ENCODE measurements around the gene LIN52.

Gene LIN52

DNA sequence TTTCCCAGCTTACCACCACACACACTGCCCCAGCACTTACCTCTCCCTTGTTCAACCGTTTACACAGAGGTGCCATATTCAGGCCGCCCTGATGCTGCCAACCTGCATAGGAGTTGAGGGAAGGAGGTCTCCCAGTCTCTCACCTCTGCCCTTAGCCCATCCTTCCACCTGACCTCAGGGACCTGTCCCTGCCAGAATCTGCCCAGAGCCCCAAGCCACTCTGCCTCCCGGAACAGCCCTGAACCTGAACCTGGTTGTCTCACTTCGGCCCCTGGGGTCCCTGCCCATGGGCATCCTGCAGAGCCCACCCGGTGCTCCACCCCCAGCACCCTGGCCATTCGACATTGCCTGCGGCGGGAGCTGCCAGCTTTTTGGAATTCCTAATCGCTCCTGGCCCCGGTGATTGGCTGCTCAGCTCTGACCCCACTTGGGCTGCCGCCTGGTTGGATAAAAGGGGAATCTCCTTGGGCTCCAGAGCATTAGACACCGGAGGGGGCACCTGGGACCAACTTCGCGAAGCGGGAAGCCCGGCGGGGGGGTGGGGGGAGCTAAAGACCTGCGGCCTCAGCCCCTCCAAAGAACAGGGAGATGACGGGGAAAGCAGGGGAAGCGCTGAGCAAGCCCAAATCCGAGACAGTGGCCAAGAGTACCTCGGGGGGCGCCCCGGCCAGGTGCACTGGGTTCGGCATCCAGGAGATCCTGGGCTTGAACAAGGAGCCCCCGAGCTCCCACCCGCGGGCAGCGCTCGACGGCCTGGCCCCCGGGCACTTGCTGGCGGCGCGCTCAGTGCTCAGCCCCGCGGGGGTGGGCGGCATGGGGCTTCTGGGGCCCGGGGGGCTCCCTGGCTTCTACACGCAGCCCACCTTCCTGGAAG, 154.5 kb downstream of the LIN52 start, which contains the start of gene VSX2:
Gene VSX2 (plus strand): TSS at position 476 of the 874 bp plus-strand sequence. CDS start 113 bp downstream, at position 589.
- TF ChIP-seq SIN3A (IDR thresholded peaks at IDR 0.05; ENCODE audit: borderline replicate concordance, insufficient read depth, low read length) = no peak
- TF ChIP-seq FOXP2 (optimal IDR thresholded peaks at IDR 0.05; ENCODE audit: borderline replicate concordance, extremely low read depth, extremely low read length, insufficient read depth) = no peak
- TF ChIP-seq TAF1 (IDR thresholded peaks at IDR 0.05; ENCODE audit: borderline replicate concordance, insufficient read depth, low read length) = no peak
- TF ChIP-seq, protein P1, sequence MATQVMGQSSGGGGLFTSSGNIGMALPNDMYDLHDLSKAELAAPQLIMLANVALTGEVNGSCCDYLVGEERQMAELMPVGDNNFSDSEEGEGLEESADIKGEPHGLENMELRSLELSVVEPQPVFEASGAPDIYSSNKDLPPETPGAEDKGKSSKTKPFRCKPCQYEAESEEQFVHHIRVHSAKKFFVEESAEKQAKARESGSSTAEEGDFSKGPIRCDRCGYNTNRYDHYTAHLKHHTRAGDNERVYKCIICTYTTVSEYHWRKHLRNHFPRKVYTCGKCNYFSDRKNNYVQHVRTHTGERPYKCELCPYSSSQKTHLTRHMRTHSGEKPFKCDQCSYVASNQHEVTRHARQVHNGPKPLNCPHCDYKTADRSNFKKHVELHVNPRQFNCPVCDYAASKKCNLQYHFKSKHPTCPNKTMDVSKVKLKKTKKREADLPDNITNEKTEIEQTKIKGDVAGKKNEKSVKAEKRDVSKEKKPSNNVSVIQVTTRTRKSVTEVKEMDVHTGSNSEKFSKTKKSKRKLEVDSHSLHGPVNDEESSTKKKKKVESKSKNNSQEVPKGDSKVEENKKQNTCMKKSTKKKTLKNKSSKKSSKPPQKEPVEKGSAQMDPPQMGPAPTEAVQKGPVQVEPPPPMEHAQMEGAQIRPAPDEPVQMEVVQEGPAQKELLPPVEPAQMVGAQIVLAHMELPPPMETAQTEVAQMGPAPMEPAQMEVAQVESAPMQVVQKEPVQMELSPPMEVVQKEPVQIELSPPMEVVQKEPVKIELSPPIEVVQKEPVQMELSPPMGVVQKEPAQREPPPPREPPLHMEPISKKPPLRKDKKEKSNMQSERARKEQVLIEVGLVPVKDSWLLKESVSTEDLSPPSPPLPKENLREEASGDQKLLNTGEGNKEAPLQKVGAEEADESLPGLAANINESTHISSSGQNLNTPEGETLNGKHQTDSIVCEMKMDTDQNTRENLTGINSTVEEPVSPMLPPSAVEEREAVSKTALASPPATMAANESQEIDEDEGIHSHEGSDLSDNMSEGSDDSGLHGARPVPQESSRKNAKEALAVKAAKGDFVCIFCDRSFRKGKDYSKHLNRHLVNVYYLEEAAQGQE (IDR thresholded peaks at IDR 0.05; ENCODE audit: insufficient read depth in 1 of 2, low read depth in 2 of 2, low read length in 2 of 2) = no peak
- no peak for TF ChIP-seq POLR2AphosphoS5 (IDR thresholded peaks at IDR 0.05; ENCODE audit: low read depth, low read length)

DNA sequence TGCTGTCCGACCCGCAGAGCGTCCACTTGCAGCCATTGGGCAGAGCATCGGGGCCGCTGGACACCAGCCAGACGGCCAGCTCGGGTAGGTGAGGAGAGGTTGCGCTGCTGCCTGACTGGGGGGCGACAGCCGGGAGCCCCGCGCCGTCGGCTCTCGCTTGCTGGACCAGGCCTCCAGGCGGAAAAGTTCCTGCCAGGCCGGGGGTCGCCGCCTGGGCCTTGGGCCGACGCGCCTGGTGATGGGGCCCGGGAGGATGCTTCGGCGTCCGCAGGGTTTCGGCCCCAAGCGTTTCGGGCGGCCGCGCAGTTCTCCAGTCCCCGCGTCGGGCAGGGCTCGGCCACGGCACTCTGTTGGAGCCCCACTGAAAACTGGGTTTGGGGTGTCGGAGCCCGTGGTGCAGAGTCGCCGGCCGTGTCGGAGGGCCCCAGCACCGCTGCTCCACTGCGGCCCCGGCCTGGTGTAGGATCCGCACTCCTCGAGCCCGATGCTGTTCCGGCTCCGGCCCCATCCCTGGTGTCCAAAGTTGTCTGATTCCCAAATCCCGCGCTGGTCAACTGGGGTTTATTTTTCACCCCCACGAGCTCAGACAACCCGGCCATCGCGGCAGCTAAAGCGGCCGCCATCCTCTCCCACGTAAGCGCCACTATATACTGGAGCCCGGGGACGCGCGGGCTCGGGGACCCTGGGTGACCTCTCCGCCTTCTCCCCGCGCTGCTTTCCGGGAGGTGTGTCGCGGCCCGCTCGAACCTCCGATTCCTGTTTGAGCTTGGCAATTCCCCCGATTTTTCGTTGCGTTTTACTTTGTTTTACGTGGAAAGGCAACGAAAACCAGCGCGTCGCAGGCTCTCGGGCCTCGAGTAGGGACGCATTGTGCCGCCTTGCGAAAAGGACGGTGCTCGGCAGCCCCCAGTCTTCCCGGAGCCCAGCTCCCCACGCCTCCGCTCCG, 155.4 kb downstream of the LIN52 start:
- TF ChIP-seq, protein P1 (IDR thresholded peaks at IDR 0.05; ENCODE audit: insufficient read depth in 1 of 2, low read depth in 2 of 2, low read length in 2 of 2) = no peak
- no peak for TF ChIP-seq FOXP2 (optimal IDR thresholded peaks at IDR 0.05; ENCODE audit: borderline replicate concordance, extremely low read depth, extremely low read length, insufficient read depth)

DNA sequence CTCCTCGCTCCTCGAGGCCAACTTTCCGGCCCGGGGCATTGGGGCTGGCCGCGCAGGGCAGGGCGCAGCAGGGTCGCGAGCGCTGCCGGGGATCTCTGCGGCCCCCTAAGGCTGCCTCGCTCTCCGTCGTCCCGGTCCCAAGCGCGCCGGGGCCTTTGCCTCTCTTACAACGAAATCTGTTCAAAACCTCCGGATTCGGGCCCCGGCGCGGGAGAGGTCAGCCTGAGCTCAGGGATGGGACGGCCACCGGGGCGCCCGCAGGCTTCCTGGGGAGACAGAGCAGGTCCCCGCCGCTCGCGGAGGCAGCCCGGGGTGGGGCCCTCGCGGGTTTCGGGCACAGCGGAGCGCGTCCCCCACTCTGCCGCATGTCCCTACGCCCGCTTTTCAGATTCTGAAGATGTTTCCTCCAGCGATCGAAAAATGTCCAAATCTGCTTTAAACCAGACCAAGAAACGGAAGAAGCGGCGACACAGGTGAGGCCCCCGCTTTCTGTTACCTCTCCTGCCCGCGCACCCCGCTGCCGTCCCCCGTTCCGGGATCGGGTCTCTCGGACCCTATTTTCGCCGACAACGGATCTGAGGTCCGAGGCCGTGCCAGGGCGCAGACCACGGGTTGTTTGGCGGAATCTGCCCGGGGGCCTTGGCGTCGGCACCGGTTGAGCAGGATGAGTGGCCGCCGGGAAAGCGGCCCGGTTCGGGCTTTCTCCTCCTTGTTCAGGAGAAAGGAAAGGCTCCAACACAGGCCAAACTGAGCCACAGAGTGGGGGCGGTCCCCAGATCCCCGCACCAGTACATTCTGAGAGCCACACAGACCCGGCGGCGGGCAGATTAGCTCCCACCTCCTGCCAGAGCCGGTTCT, 156.3 kb downstream of the LIN52 start:
- TF ChIP-seq, protein P1 (IDR thresholded peaks at IDR 0.05; ENCODE audit: insufficient read depth in 1 of 2, low read depth in 2 of 2, low read length in 2 of 2) = no peak
- no peak for TF ChIP-seq FOXP2 (optimal IDR thresholded peaks at IDR 0.05; ENCODE audit: borderline replicate concordance, extremely low read depth, extremely low read length, insufficient read depth)
- TF ChIP-seq POLR2AphosphoS5 (IDR thresholded peaks at IDR 0.05; ENCODE audit: low read depth, low read length) = no peak
- TF ChIP-seq SIN3A (IDR thresholded peaks at IDR 0.05; ENCODE audit: borderline replicate concordance, insufficient read depth, low read length) = no peak
- no peak for TF ChIP-seq TAF1 (IDR thresholded peaks at IDR 0.05; ENCODE audit: borderline replicate concordance, insufficient read depth, low read length)

DNA sequence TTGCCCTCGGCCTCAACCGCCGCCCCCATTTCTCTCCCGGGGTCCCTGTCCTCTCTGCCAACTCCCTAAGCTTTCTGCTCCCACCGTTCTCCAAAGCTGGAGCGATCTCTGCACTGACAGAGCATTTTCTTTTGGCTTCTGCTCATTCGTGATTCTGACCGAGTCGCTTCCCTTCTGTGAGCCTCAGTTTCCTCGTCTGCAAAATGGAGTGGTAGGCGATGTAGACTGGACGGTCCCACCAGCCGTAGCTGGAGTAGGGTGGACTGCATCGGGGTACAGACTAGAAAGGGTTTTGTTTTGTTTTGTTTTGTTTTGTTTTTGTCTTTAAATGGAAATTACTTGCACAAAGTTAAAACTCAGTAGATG, 156.9 kb downstream of the LIN52 start:
- TF ChIP-seq FOXP2 (optimal IDR thresholded peaks at IDR 0.05; ENCODE audit: borderline replicate concordance, extremely low read depth, extremely low read length, insufficient read depth) = no peak
- TF ChIP-seq SIN3A (IDR thresholded peaks at IDR 0.05; ENCODE audit: borderline replicate concordance, insufficient read depth, low read length) = no peak
- TF ChIP-seq POLR2AphosphoS5 (IDR thresholded peaks at IDR 0.05; ENCODE audit: low read depth, low read length) = no peak
- no peak for TF ChIP-seq TAF1 (IDR thresholded peaks at IDR 0.05; ENCODE audit: borderline replicate concordance, insufficient read depth, low read length)
- TF ChIP-seq, protein P1 (IDR thresholded peaks at IDR 0.05; ENCODE audit: insufficient read depth in 1 of 2, low read depth in 2 of 2, low read length in 2 of 2) = no peak
